ENCODE measurements around the gene SLC5A5.
"Not testable (repeated sequence)": the region's sequence is repeated elsewhere in the genome, so short reads cannot be mapped to it uniquely, and the experiment has no call there.

SLC5A5 gene

DNA sequence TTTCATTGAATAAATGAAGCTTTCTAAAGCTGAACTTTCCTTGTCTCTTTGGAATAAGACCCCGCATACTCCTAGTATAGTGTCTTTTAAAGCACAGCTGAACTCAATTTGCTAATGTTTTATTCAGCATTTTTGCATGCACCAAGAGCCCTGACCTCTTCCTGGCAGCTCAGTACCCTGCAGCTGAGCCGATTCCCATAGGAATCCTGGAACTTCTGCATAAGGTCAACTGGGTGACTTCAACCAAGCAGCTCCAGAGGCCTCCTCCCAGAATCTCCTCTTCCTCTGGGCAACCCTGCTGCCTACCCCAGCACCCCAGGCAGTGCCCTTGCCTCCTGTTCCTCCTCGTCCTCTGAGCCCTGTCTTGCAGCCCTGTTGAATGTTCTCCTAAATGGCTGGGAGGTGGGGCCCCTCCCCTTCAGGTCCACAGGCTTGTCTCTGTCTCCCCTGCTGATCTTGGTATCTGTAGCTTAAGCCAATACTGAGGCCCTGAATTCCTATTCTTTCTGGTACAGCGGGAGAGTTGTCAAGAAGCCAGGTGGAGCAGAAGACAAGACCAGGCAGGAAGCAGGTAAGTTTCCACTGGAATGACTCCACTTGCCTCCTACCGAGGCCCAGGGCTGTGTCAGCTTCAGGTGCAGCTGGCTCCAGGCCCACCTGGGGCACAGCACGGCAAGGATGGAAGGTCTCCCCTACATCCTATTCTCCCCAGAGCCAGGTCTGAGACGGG lies 37.4 kb downstream of the SLC5A5 start:
- H4K20me1 ChIP-seq (ENCODE audit: control insufficient read depth, insufficient read depth, low read depth, low read length) = no peaks in the 10 kb centered on the region
- no peaks in the 10 kb centered on the region for H3K27me3 ChIP-seq (ENCODE audit: control insufficient read depth, low read length)
- no peaks in the 10 kb centered on the region for H3K79me2 ChIP-seq (ENCODE audit: control insufficient read depth, low read length)
- H3K4me1 ChIP-seq (ENCODE audit: control insufficient read depth, low read length) = no peaks in the 10 kb centered on the region
- no peaks in the 10 kb centered on the region for H3F3A ChIP-seq (ENCODE audit: control insufficient read depth, insufficient read depth)
- peaks cover 10% of the 10 kb centered on the region for H3K9me3 ChIP-seq (ENCODE audit: control insufficient read depth, insufficient read depth, low read length)
- H3K36me3 ChIP-seq (ENCODE audit: control insufficient read depth, low read length) = no peaks in the 10 kb centered on the region
- H3K27ac ChIP-seq (ENCODE audit: low read depth, low read length) = no peak overlapping the region
- H3K4me2 ChIP-seq (ENCODE audit: low read length) = no peak overlapping the region
- H3K4me3 ChIP-seq (ENCODE audit: low read length) = no peak overlapping the region
- H3K9me2 ChIP-seq (replicated peaks; ENCODE audit: control insufficient read depth, low read length) = no peaks in the 10 kb centered on the region
- TF ChIP-seq, protein P1, sequence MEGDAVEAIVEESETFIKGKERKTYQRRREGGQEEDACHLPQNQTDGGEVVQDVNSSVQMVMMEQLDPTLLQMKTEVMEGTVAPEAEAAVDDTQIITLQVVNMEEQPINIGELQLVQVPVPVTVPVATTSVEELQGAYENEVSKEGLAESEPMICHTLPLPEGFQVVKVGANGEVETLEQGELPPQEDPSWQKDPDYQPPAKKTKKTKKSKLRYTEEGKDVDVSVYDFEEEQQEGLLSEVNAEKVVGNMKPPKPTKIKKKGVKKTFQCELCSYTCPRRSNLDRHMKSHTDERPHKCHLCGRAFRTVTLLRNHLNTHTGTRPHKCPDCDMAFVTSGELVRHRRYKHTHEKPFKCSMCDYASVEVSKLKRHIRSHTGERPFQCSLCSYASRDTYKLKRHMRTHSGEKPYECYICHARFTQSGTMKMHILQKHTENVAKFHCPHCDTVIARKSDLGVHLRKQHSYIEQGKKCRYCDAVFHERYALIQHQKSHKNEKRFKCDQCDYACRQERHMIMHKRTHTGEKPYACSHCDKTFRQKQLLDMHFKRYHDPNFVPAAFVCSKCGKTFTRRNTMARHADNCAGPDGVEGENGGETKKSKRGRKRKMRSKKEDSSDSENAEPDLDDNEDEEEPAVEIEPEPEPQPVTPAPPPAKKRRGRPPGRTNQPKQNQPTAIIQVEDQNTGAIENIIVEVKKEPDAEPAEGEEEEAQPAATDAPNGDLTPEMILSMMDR (IDR thresholded peaks at IDR 0.05; ENCODE audit: low read depth, low read length, poor library complexity, severe bottlenecking) = no peak
- no peak for TF ChIP-seq EZH2phosphoT487 (IDR thresholded peaks at IDR 0.05; ENCODE audit: borderline replicate concordance, low read length)

DNA sequence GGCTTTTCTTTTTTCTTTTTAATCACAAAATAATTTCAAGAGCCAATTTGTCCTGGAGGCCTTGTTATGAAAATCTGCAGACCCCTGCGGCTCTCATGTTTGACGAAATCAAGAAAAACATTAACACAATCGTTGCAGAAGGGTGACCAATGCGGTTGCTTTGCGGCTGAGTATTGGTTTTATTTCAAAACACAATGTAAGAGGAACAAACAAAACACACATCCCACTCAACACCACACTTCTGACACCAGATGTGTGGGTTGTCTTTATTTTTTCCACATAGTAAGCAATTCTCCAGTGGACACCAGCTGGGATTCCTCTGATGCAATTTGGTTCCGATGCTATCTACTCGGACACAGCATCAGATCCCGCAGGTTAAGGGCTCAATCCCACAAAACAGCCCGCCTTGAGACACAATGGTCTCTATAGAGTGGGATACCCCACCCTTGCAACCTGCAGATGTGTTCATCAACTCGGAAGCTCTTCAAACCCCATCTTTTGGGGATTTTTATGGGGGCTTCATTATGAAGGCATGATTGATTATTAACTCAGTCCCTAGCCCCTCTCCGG lies 39.1 kb downstream of the SLC5A5 start:
- peaks cover 10% of the 10 kb centered on the region for H3K9me3 ChIP-seq (ENCODE audit: control insufficient read depth, insufficient read depth, low read length)
- TF ChIP-seq, protein P1 (IDR thresholded peaks at IDR 0.05; ENCODE audit: low read depth, low read length, poor library complexity, severe bottlenecking) = no peak
- no peak for TF ChIP-seq EZH2phosphoT487 (IDR thresholded peaks at IDR 0.05; ENCODE audit: borderline replicate concordance, low read length)

DNA sequence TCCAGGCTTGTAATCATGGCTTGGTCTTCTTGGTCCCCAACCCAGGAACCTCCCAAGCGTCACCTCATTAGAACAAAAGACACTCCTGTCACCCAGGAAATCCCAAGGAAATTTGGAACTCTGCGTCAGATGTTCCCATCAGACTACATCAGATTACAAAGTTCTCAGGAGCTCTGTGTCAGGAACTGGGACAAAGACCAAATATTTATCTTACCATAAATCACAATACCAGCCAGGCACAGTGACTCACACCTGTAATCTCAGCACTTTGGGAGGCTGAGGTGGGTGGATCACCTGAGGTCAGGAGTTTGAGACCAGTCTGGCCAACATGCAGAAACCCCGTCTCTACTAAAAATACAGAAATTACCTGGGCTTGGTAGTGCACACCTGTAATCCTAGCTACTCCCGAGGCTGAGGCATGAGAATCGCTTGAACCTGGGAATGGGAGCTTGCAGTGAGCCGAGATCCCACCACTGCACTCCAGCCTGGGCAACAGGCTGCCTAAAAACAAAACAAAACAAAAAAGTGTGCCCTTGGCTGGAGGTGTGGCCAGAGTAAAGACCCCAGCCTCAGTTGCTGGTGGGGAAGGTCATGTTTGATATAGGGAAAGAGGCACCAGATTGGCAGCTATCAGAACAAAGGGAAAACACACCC lies 44.3 kb downstream of the SLC5A5 start:
- Histone ChIP-seq H3K9me3 (ENCODE audit: control insufficient read depth, insufficient read depth, low read length) (peaks cover 3% of the 10 kb centered on the region; the same call in 1 of the 2 replicates), H3K4me3 (ENCODE audit: low read length) (no peak overlapping the region), H3F3A (ENCODE audit: control insufficient read depth, insufficient read depth) (no peaks in the 10 kb centered on the region), H3K27ac (ENCODE audit: low read depth, low read length) (no peak overlapping the region), H4K20me1 (ENCODE audit: control insufficient read depth, insufficient read depth, low read depth, low read length) (no peaks in the 10 kb centered on the region), H3K4me1 (ENCODE audit: control insufficient read depth, low read length) (no peaks in the 10 kb centered on the region), H3K27me3 (ENCODE audit: control insufficient read depth, low read length) (peaks cover 5% of the 10 kb centered on the region; the same call in 1 of the 2 replicates), H3K79me2 (ENCODE audit: control insufficient read depth, low read length) (no peaks in the 10 kb centered on the region), H3K4me2 (ENCODE audit: low read length) (no peak overlapping the region), H3K9me2 (replicated peaks; ENCODE audit: control insufficient read depth, low read length) (no peaks in the 10 kb centered on the region), H3K36me3 (ENCODE audit: control insufficient read depth, low read length) (no peaks in the 10 kb centered on the region)
- TF ChIP-seq, protein P1 (IDR thresholded peaks at IDR 0.05; ENCODE audit: low read depth, low read length, poor library complexity, severe bottlenecking) = no peak
- no peak for TF ChIP-seq EZH2phosphoT487 (IDR thresholded peaks at IDR 0.05; ENCODE audit: borderline replicate concordance, low read length)

More for the DNA sequence above, 39.1 kb downstream of the SLC5A5 start:
- H3K9me2 ChIP-seq (replicated peaks; ENCODE audit: control insufficient read depth, low read length) = no peaks in the 10 kb centered on the region
- H3K4me3 ChIP-seq (ENCODE audit: low read length) = no peak overlapping the region
- no peaks in the 10 kb centered on the region for H4K20me1 ChIP-seq (ENCODE audit: control insufficient read depth, insufficient read depth, low read depth, low read length)
- no peaks in the 10 kb centered on the region for H3K4me1 ChIP-seq (ENCODE audit: control insufficient read depth, low read length)
- no peaks in the 10 kb centered on the region for H3F3A ChIP-seq (ENCODE audit: control insufficient read depth, insufficient read depth)
- H3K4me2 ChIP-seq (ENCODE audit: low read length) = no peak overlapping the region
- H3K27me3 ChIP-seq (ENCODE audit: control insufficient read depth, low read length) = no peaks in the 10 kb centered on the region
- H3K27ac ChIP-seq (ENCODE audit: low read depth, low read length) = no peak overlapping the region
- no peaks in the 10 kb centered on the region for H3K79me2 ChIP-seq (ENCODE audit: control insufficient read depth, low read length)
- H3K36me3 ChIP-seq (ENCODE audit: control insufficient read depth, low read length) = no peaks in the 10 kb centered on the region

DNA sequence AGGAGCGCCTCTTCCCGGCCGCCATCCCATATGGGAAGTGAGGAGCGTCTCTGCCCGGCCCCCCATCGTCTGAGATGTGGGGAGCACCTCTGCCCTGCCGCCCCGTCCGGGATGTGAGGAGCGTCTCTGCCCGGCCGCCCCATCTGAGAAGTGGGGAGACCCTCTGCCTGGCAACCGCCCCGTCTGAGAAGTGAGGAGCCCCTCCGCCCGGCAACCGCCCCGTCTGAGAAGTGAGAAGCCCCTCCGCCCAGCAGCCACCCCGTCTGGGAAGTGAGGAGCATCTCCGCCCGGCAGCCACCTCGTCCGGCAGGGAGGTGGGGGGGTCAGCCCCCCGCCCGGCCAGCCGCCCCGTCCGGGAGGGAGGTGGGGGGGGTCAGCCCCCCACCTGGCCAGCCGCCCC lies 46.4 kb downstream of the SLC5A5 start:
- H3K36me3 ChIP-seq (ENCODE audit: control insufficient read depth, low read length); H3K4me2 ChIP-seq (ENCODE audit: low read length); H4K20me1 ChIP-seq (ENCODE audit: control insufficient read depth, insufficient read depth, low read depth, low read length); H3K9me2 ChIP-seq (replicated peaks; ENCODE audit: control insufficient read depth, low read length); H3K27me3 ChIP-seq (ENCODE audit: control insufficient read depth, low read length); H3K4me3 ChIP-seq (ENCODE audit: low read length); H3K4me1 ChIP-seq (ENCODE audit: control insufficient read depth, low read length); H3K79me2 ChIP-seq (ENCODE audit: control insufficient read depth, low read length); H3F3A ChIP-seq (ENCODE audit: control insufficient read depth, insufficient read depth); H3K27ac ChIP-seq (ENCODE audit: low read depth, low read length); H3K9me3 ChIP-seq (ENCODE audit: control insufficient read depth, insufficient read depth, low read length): not testable (repeated sequence)

DNA sequence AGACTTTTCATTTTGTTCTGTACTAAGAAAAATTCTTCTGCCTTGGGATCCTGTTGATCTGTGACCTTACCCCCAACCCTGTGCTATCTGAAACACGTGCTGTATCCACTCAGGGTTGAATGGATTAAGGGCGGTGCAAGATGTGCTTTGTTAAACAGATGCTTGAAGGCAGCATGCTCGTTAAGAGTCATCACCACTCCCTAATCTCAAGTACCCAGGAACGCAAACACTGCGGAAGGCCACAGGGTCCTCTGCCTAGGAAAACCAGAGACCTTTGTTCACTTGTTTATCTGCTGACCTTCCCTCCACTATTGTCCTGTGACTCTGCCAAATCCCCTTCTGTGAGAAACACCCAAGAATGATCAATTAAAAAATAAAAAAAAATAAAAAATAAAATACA lies 47.4 kb downstream of the SLC5A5 start:
- H4K20me1 ChIP-seq (ENCODE audit: control insufficient read depth, insufficient read depth, low read depth, low read length); H3K4me3 ChIP-seq (ENCODE audit: low read length); H3K27ac ChIP-seq (ENCODE audit: low read depth, low read length); H3K4me2 ChIP-seq (ENCODE audit: low read length); H3K9me3 ChIP-seq (ENCODE audit: control insufficient read depth, insufficient read depth, low read length); H3K79me2 ChIP-seq (ENCODE audit: control insufficient read depth, low read length); H3K36me3 ChIP-seq (ENCODE audit: control insufficient read depth, low read length); H3F3A ChIP-seq (ENCODE audit: control insufficient read depth, insufficient read depth); H3K9me2 ChIP-seq (replicated peaks; ENCODE audit: control insufficient read depth, low read length); H3K27me3 ChIP-seq (ENCODE audit: control insufficient read depth, low read length); H3K4me1 ChIP-seq (ENCODE audit: control insufficient read depth, low read length): not testable (repeated sequence)

Measured in DOHH2 (cell line).